ENCODE measurements around the gene PLIN4.

Gene PLIN4

DNA sequence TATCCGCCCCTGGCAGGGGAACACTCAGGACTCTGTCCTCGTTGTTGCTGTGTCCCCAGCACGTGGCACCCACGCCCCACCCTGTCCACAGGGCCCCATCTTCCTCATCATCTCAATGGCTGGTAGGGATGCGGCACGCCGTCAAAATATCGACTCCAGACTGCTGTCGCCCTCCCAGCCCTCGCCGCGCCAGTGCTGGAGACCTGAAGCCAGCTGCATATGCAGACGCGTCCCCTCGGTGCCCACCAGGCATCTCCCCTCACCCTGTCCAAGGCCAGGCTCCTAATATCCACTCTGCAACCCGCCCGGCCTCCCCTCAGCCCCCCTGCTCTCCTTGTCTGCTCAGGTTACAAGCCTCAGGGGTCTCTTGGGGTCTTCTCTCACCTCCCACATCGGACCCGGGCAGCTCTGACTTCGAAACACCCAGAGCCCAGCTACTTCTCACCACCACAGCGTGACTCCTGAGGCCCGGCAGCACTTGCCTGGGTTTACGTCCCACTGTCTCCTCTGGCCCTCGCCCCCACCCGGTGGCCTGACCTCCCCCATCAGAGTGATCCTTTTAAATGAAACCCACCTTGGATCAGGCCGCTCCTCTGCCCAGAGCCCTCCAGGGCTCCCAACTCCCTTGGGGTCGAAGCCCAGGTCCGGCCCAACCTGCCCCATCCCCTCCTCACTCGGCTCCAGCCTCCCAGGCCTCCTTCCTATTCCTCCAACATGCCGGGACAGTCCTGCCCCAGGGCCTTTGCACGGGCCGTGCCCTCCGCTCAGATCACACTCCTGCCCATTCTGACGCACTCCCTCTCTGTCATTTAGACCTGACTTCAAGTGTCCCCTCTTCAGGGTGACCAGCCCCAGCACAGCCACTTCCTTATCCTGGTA is 12.5 kb downstream of the PLIN4 start:
- no peak for DNase-seq

DNA sequence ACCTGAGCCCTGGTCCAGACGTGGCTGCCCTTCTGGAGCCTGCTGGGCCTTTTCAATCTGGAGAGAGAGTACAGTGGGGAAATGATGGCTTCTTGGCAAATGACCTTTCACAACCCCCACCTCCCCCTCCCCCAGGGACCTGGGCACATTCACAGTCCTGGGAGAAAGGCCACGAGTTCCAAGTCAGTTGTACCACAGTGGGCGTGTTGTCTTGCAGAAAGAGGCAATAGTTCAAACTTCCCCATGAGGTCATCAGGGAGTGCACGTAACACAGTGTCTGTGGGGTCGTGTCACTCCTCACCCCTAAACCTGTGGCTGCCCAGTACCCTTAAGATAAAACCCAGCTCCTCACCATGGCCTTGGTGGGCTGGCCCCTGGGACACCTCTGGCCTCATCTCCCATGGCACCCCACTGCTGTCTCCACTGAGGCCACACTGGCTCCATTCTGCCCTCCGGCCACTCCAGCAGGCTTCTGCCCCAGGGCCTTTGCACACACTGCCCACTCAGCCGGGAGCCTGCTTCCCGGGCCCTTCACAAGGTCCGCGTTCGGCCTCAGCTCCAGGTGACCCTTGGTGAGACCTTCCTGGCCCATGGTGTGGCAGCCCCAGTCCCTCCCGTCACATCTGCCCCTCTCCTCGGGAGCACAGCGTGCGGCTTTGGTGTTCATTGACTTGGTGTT is 13.3 kb downstream of the PLIN4 start:
- DNase-seq = no peak

DNA sequence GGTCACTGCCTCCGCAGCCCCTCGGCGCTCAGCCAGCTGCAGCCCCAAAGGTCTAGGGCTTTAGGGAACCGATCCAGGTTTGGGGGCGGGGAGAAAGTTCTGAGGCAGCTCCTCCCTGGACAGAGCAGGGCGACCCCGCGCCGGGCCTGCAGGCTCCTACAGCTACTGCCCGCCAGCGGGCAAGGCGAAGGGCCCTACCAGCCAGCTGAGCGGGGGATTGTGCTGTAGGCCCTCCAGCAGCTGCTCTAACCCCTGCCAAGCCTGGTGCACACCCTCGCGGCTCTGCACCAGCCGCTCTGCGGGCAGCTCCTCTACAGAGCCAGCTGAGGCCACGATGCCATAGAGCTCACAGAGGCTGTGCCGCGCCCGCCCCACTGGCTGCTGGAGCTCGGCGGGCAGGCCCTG is 14.0 kb downstream of the PLIN4 start:
- no peak for DNase-seq

DNA sequence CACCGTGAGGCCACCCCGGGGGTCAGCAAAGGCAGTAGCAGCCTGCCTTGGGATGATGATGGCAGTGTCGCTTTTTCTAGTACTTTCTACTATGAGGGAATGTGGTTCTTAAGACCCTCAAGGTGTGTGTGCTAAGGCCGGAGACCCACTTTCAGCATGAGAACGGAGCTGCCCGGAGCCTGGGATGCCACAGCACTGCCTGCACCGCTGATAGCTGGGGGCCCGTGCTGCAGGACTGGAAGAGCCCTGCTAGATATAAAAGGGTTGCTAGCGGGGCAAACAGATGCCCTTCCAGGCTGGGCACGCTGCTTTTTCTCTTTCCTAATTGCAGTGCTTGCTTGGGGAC is 14.5 kb downstream of the PLIN4 start:
- DNase-seq = no peak

DNA sequence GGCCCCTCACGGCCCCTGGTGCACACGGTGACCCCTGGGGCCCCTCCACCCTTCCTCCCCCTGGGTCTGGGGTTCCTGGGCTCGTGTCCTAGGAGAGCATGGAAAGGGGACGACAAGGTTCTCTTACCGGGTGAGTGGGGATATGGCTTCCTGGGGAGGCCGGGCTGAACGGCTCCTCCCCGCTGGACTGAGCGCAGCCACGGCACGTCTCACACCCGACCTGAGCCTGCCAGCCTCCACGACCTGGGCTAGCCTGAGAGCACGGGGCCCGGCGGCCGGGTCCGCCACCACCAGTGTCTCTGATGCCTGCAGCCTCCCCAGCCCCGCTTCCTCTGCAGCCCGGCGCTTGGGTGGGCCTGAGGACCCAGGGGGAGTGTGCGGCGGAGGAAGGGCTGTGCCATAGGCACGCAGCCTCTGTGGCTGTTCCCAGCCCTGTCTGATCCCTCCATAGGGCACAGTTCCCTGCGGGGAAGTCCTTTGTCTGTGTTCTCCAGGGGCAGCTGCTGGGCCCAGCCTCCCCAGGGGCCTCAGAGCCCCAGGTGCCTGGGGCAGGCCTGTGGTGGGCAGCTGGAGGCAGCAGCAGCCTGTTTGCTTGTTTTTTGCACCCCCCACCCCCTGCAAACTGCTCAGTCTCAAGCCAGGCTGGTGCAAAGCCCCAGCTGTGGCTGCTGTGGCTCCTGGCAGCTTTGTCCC is 15.0 kb downstream of the PLIN4 start:
- DNase-seq = no peak

DNA sequence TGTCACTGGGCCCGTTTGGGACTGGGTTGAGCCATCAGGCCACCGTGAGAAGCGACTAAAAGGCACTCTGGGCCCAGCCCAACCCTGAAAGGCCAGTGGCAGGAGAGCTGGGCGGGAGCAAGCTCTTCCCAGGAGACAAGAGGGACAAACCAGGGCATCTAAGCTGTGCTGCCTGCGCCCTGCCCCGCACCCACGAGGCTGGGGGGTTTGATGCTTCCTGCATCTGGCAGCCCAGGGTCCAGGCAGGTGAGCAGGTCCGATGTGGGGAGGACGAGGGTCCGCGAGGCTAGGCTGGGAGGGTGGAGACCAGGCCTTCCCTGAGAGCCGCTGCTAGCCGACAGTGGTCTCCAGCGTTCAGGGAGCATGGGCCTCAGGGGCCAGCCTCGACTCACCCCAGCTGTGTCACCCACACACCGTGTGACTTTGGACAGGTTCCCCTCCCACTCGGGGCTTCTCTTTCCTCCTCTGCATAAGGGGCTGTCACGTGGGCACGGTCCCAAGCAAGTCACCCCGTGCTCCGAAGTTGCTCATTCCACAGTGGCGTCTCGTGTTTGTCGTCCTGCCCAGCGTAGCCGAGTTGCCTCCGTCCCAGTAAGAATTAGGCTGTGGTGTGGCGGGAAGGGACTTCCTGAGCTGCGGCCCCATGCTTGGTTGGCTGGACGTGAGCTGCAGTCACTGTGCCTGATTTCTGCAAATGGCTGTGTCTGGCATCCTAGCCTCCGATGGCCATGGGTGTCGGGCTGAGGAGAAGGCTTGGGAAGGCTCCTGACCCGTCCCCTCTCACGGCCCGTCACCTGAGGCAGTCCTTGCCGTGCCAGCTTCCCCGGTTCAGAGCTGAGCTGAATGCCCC is 15.8 kb downstream of the PLIN4 start:
- DNase-seq = no peak

DNA sequence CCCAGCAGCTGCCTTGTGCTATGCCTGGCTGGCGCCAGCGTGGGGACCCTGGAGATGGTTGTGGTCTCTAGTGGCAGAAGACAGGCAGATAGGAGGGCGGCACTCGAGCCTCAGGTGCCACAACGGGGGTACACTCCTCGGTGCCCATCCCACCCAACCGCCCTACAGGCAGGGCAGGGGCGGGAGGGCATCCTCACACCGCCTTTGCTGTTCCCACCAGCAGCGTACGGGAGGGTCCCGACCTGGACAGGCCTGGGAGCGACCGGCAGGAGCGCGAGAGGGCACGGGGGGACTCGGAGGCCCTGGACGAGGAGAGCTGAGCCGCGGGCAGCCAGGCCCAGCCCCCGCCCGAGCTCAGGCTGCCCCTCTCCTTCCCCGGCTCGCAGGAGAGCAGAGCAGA is 16.6 kb downstream of the PLIN4 start:
- DNase-seq = no peak

DNA sequence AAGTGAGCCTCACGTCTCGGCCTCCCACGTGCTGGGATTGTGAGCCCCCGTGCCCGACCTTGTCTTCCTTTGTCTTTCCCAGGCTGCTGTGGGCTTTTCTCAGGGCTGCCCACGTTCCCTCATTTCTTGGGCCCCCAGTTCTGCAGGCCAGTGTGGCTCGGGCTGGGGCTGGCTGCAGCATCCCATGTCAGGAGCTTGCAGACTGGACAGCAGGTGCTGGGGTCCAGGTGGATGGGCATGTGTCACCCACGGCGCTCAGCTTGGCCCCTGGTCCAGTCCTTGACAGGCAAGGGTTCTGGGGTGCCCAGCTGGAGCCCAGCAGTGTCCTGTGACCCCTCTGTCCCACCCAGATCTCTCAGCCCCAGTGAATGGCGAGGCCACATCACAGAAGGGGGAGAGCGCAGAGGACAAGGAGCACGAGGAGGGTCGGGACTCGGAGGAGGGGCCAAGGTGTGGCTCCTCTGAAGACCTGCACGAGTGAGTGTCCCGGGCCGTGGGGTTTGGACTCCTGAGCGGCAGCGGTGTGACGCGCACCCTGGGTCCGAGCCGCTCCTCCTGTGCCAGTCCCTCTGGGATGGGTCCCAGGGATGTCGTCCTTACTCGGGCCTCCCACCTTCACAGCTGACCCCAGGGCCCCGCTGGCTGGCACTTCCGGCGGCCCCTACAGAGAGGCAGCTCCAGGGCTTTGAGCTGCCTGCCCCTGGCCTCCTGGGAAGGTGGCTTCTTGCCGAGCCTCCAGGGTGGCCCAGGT is 17.3 kb downstream of the PLIN4 start:
- DNase-seq = no peak

DNA sequence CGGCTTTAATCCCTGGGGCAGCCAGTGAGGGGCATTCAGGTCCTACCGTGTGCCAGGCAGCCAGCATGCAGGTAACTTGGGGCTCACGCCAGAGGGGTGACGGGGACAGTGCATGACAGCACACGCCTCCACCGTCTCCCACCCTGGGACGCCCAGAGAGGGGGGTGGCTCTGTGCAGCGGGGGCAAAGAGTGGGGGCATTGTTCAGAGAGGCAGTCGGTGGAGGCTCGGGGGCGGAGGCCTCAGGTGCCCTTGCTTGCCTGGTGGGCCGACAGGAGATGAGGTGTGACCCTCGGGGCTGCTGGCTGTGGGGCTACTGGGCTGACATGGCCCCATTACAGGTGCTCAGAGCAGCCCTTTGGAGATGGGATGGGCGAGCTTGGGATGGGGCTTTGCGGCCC is 18.4 kb downstream of the PLIN4 start:
- DNase-seq = no peak

DNA sequence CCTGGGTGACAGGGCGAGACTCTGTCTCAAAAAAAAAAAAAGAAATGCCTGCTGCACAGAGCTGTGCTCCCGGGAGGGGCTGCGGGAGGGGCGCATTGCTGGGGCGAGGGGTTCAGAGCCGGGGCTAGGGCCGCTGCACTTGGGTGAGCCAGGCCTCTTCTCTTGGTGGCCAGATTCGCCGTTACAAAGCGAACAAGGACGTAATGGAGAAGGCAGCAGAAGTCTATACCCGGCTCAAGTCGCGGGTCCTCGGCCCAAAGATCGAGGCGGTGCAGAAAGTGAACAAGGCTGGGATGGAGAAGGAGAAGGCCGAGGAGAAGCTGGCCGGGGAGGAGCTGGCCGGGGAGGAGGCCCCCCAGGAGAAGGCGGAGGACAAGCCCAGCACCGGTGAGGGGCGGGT is 19.0 kb downstream of the PLIN4 start:
- DNase-seq = no peak

DNA sequence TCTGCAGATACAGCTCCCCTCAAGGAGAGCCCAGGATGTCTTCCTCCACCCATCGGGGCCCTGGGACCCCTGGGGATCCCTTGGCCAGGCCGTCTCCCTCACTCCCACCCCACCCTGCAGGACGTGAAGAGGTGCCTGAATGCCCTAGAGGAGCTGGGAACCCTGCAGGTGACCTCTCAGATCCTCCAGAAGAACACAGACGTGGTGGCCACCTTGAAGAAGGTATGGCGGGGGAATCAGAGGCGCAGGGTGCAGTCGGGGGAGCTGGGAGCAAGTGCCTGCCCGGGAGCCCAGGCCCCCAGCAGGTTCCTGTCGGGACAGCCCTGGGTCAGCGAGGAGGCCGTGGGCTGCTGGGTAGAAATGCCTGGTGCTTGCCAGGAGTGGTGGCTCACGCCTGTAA is 19.6 kb downstream of the PLIN4 start:
- no peak for DNase-seq

DNA sequence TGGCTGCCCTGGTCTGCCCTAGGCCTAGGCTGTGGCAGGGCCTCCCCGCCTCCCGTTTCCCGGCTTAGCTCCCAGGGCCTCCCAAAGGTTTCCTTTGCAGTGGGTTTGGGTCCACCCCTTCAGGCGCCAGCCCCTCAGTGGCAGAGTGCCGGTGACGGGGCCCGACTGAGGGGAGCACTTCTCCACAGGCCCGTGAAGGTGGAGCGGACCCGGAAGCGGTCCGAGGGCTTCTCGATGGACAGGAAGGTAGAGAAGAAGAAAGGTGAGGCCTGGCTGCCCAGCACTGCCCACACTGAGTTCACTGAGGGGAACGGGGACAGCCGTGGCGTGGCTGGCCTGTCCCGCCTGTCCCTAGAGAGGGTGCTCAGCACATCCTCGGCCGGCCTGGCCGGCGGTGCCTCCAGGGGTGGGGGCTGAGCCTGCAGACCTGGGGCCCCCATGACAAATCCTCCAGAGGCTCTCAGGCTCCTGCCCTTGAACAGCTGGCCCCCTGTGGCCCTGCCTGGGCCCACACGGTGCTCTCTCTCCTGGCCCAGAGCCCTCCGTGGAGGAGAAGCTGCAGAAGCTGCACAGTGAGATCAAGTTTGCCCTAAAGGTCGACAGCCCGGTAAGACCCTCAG is 20.4 kb downstream of the PLIN4 start:
- DNase-seq = no peak

DNA sequence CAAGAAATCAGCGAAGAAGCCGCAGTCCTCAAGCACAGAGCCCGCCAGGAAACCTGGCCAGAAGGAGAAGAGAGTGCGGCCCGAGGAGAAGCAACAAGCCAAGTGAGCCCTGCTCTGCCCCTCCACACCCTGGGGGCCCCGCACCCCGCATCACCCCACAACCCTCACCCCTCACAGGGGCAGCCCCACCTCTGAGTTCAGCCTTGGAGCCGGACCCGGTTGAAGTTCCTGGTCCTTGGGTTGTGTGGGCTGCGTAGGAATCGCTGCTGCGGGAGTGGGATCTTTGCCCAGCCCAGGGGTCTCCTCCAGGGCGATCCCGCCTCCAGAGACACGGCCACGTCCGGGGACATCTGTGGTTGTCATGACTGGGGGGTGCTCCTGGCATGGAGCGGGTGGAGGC is 22.0 kb downstream of the PLIN4 start:
- DNase-seq = no peak

DNA sequence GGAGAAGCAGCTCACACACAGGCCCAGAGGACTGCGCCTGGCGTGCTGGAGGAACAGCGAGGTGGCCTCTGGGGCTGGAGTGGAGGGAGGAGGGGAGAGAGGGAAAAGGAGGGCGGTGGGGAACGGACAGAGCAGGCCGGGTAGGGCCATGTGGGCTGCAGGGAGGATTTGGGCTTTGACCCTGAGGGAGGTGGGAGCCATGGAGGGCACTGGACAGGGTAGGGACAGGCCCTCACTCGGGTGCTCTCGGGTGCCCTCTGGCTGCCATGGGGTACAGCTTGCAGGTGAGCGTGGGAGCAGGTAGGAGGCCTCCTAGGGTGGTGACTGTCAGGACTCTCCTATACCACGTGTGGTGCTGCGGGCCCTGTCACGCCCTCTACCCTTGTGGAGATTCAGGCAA is 22.8 kb downstream of the PLIN4 start:
- DNase-seq = peak in 1 of 2 experiments; percentile 34

DNA sequence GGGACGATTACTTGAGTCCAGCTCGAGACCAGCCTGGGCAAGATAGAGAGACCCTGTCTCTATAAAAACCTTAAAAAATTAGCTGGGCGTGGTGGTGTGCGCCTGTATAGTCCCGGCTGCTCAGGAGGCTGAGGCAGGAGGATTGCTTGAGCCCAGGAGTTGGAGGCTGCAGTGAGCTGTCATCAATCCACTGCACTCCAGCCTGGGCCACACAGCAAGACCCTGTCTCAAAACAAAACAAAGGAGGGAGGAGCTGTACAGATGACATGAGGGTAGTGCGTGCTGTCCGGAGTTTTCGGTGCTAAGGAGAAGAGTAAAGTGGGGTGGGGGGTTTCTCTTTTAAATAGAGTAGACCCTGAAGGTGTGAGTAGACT is 23.6 kb downstream of the PLIN4 start:
- no peak for DNase-seq

DNA sequence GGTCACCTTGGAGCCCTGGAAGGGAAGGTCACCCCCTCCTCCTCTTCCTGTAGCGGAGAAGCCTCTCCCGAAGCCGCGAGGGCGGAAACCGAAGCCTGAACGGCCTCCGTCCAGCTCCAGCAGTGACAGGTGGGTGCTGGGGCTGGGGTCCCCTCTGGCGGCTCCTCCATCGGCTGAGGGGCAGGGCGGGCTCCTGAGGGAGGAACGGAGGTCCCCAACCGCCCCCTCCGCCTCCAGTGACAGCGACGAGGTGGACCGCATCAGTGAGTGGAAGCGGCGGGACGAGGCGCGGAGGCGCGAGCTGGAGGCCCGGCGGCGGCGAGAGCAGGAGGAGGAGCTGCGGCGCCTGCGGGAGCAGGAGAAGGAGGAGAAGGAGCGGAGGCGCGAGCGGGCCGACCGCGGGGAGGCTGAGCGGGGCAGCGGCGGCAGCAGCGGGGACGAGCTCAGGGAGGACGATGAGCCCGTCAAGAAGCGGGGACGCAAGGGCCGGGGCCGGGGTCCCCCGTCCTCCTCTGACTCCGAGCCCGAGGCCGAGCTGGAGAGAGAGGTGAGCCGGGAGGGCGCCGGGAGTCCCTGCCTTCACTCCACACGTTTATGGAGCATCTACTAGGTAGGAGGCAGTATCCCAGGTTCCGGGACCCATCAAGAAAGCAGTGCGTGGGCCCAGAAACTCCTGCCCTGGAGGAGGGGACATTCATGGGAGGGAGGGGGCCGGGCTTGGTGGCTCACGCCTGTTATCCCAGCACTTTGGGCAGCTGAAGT is 24.2 kb downstream of the PLIN4 start:
- DNase-seq = no peak

DNA sequence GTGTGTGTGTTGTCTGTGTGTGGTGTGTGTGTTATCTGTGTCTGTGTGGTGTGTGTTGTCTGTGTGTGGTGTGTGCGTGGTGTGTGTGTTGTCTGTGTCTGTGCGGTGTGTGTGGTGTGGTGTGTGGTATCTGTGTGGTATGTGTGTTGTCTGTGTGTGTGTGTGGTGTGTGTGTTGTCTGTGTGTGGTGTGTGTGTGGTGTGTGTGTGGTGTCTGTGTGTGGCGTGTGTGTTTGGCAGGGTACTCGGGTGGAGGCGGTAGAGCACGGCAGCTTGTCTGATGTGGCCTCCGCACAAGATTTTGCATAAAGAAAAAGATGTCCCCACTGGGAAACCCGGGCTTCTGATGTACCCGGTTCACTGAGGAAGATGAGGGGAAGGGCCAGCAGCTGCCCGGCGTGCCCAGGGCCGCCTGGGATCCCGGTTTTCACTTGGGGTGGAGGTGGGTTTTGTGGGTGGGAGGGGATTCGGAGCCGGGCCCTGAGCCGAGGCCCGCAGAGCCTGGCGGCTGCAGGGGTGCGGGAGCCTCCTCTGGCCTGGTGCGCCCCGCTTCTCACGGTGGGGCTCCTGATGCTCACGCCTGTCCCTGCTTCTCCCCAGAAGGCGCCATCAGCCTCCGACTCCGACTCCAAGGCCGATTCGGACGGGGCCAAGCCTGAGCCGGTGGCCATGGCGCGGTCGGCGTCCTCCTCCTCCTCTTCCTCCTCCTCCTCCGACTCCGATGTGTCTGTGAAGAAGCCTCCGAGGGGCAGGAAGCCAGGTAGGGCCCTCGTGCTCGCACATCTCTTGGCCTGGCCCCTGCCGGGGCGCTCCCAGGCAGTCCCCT is 25.0 kb downstream of the PLIN4 start:
- no peak for DNase-seq

DNA sequence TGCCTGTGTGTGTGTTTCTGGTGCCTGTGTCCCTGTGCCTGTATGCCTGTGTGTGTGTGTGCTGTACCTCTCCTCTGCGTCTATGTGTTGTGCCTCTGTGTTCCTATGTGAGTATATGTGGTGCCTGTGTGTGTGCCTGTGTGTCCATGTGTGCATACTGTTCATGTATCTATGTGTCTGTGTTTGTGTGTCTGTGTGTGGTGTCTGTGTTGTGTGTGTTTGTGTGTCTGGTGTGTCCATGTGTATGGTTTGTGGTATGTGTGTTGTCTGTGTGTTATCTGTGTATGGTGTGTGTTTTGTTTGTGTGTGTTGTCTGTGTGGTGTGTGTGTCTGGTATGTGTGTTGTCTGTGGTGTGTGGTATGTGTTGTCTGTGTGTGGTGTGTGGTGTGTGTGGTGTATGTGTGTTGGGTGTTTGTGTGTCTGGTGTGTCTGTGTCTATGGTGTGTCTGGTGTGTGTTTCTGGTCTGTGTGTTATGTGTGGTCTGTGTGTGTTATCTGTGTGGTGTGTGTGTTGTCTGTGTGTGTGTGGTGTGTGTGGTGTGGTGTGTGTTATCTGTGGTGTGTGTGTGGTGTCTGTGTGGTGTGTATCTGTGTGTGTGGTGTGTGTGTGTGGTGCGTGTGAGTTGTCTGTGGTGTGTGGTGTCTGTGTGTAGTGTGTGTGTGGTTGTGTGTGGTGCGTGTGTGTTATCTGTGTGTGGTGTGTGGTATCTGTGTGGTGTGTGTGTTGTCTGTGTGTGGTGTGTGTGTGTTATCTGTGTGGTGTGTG is 25.8 kb downstream of the PLIN4 start:
- no peak for DNase-seq

DNA sequence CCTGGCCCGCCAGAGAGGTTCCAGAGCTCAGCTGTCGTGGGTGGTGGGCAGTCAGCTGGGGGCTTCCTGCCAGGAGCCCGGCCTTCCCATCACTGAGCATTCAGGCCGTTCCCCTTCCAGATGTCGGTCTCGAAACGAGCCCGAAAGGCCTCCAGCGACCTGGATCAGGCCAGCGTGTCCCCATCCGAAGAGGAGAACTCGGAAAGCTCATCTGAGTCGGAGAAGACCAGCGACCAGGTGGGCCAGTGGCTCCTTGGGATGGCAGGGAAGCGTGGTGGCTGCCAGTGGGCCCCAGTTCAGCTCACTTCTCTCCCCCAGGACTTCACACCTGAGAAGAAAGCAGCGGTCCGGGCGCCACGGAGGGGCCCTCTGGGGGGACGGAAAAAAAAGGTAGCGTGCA is 26.8 kb downstream of the PLIN4 start:
- no peak for DNase-seq

All from NCI-H524 (cell line).